ENCODE measurements around the gene KRTAP19-5.

Gene KRTAP19-5

GRCh38 chr21:30479259-30479658 is 22.7 kb downstream of the KRTAP19-5 start:
- Histone ChIP-seq H3K36me3 (ENCODE audit: control insufficient read depth, insufficient read depth, low read length) (no peaks in the 10 kb centered on the region), H3K27me3 (replicated peaks; ENCODE audit: control insufficient read depth, insufficient read depth, low read length) (no peaks in the 10 kb centered on the region), H3K4me3 (replicated peaks; ENCODE audit: low read depth, low read length) (no peak overlapping the region)
- TF ChIP-seq CTCF (IDR thresholded peaks at IDR 0.05; ENCODE audit: insufficient read depth, low read length, poor library complexity, severe bottlenecking), result no peak
- no peak for DNase-seq (ENCODE audit: extremely low read depth, insufficient read length)

GRCh38 chr21:30478004-30478403 is 23.9 kb downstream of the KRTAP19-5 start:
- no peak overlapping the region for H3K4me3 ChIP-seq (replicated peaks; ENCODE audit: low read depth, low read length)
- H3K36me3 ChIP-seq (ENCODE audit: control insufficient read depth, insufficient read depth, low read length), result no peaks in the 10 kb centered on the region
- no peak for TF ChIP-seq CTCF (IDR thresholded peaks at IDR 0.05; ENCODE audit: insufficient read depth, low read length, poor library complexity, severe bottlenecking)
- no peak for DNase-seq (ENCODE audit: extremely low read depth, insufficient read length)
- no peaks in the 10 kb centered on the region for H3K27me3 ChIP-seq (replicated peaks; ENCODE audit: control insufficient read depth, insufficient read depth, low read length)

GRCh38 chr21:30468900-30469714 is 32.8 kb downstream of the KRTAP19-5 start:
- Histone ChIP-seq H3K4me3 (replicated peaks; ENCODE audit: low read depth, low read length) (no peak overlapping the region), H3K36me3 (ENCODE audit: control insufficient read depth, insufficient read depth, low read length) (no peaks in the 10 kb centered on the region), H3K27me3 (replicated peaks; ENCODE audit: control insufficient read depth, insufficient read depth, low read length) (no peaks in the 10 kb centered on the region)
- no peak for TF ChIP-seq CTCF (IDR thresholded peaks at IDR 0.05; ENCODE audit: insufficient read depth, low read length, poor library complexity, severe bottlenecking)
- no peak for DNase-seq (ENCODE audit: extremely low read depth, insufficient read length)

DNA sequence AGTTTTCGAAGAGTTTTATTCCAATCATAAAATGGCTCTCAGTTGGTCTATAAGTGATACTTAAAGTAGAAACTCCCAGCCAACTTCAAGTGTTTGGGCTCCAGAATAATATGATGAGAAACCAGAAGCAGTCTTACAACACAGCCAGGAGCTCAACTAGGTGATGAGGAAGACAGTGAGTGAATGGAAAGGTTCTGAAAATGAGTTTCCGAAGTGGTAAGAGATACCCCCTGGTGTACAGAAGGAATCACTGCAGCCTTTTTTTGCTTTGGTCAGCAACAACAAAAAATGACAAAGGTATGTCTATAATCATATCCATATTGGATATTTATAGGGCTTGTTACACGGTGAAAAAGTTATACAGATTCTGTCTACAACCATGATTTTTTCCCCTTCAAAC is 38.2 kb downstream of the KRTAP19-5 start:
- no peak for DNase-seq (ENCODE audit: extremely low read depth, insufficient read length)
- TF ChIP-seq CTCF (IDR thresholded peaks at IDR 0.05; ENCODE audit: insufficient read depth, low read length, poor library complexity, severe bottlenecking), result no peak
- no peaks in the 10 kb centered on the region for H3K27me3 ChIP-seq (replicated peaks; ENCODE audit: control insufficient read depth, insufficient read depth, low read length)
- H3K36me3 ChIP-seq (ENCODE audit: control insufficient read depth, insufficient read depth, low read length), result no peaks in the 10 kb centered on the region
- no peak overlapping the region for H3K4me3 ChIP-seq (replicated peaks; ENCODE audit: low read depth, low read length)
